Measurements from ENCODE around the gene PLXNC1. TPM values are rescaled to one million over a fixed set of nuclear protein-coding genes. Genes with fewer than 3 reads are reported as not detected.
A peak's percentile ranks its signal among the peaks of the same experiment; 100 is the strongest.

PLXNC1 gene
- total RNA-seq, 2 experiments from 2014 or later, result 5.7 to 6.2 TPM

DNA sequence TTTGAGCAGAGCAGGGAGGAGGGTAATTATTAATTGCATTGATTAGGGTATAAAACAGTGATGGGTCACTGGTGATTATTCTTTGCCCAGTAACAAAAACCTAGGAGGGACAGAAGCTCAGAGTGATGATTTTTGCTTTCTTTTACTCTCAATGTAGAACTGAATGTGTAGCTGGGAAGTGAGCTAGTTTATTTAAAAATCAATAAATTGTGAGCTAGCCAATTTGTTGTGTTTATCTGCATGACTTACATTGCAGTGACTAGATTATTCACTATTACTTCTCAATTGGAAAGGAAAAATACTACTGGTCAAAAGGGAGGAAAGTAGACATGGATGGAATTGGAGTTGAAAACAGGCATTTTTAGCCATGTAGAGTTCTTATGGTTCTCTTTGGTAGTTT is 107.1 kb downstream of the PLXNC1 start:
- H3K9me3 Mint-ChIP-seq, result no peaks in the 10 kb centered on the region
- intact Hi-C loops (cut with micrococcal nuclease), result no loop called here
- DNase-seq, result no peak
- H3K4me3 Mint-ChIP-seq, result no peak overlapping the region
- H3K4me1 Mint-ChIP-seq (ENCODE audit: low read depth), result peaks cover 9% of the 10 kb centered on the region
- ChIA-PET CTCF (no interaction called here), POLR2A (no interaction called here)
- no peaks in the 10 kb centered on the region for H3K27me3 Mint-ChIP-seq
- H3K27ac Mint-ChIP-seq, result no peak overlapping the region
- H3K36me3 Mint-ChIP-seq, result peaks cover 23% of the 10 kb centered on the region

DNA sequence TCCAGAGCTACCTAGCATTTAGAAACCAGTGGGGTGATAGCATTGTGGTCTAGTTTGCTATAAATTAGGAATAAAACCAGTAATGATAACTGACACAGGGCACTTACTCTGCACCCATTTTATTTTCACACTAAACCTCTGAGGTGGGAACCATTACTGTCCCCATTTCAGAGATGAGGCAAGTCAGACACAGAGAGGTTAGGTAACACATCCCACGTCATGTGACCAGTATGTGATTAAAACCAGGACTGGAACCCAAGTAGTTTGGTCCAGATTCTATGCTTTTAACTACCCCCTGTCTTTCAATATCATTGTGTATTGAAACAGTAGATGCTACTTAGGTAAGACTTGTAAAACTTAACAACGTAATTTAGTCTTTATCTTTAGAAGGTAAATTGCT is 110.2 kb downstream of the PLXNC1 start:
- Mint-ChIP-seq H3K4me1 (ENCODE audit: low read depth) (peaks cover 28% of the 10 kb centered on the region), H3K27me3 (no peaks in the 10 kb centered on the region), H3K9me3 (no peaks in the 10 kb centered on the region), H3K27ac (no peak overlapping the region), H3K36me3 (peaks cover 16% of the 10 kb centered on the region), H3K4me3 (no peak overlapping the region)
- ChIA-PET POLR2A (no interaction called here), CTCF (no interaction called here)
- peak; percentile 26 for DNase-seq
- intact Hi-C loops (cut with micrococcal nuclease), result loop anchor here (1.0 kb wide), 1 partner anchor 84 kb away; no protein-coding TSS in a partner anchor

DNA sequence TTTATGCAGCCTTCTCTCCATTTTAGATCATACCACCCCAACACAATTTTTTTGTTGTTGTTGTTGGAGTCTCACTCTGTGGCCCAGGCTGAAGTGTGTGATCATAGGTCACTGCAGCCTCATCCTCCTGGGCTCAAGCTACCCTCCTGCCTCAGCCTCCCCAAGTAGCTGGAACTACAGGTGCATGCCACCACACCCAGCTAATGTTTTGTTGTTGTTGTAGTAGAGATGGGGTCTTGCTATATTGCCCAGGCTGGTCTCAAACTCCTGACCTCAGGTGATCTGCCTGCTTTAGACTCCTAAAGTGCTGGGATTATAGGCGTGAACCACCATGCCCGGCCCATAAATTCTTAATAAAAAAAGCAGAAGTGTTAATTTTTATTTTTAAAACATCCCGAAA is 111.6 kb downstream of the PLXNC1 start:
- Mint-ChIP-seq H3K4me3 (no peak overlapping the region), H3K27me3 (no peaks in the 10 kb centered on the region), H3K27ac (no peak overlapping the region), H3K9me3 (no peaks in the 10 kb centered on the region), H3K36me3 (peaks cover 14% of the 10 kb centered on the region), H3K4me1 (ENCODE audit: low read depth) (peaks cover 31% of the 10 kb centered on the region)
- intact Hi-C loops (cut with micrococcal nuclease), result loop anchor here (10.0 kb wide), 1 partner anchor 815 kb away; the partner anchor contains the start of gene UBE2N
- DNase-seq, result no peak
- ChIA-PET POLR2A (no interaction called here), CTCF (no interaction called here)

- H3K9me3 Mint-ChIP-seq, result no peaks in the 10 kb centered on the region
- H3K36me3 Mint-ChIP-seq, result peaks cover 17% of the 10 kb centered on the region
- no peak for DNase-seq
- intact Hi-C loops (cut with micrococcal nuclease), result loop anchor here (10.0 kb wide), 1 partner anchor 816 kb away; the partner anchor contains the start of gene UBE2N
- no peaks in the 10 kb centered on the region for H3K27me3 Mint-ChIP-seq
- ChIA-PET POLR2A (interaction anchor here (0.6 kb wide), 1 partner anchor 52 kb away, joined by 3 read pairs; no protein-coding TSS in a partner anchor), CTCF (no interaction called here)
- no peak overlapping the region for H3K27ac Mint-ChIP-seq
- H3K4me1 Mint-ChIP-seq (ENCODE audit: low read depth), result peaks cover 31% of the 10 kb centered on the region
- H3K4me3 Mint-ChIP-seq, result no peak overlapping the region
These were observed 112.3 kb downstream of the PLXNC1 start for GRCh38 chr12:94260717-94261116.

- Mint-ChIP-seq H3K27me3 (no peaks in the 10 kb centered on the region), H3K9me3 (no peaks in the 10 kb centered on the region), H3K27ac (no peak overlapping the region), H3K4me1 (ENCODE audit: low read depth) (peaks cover 31% of the 10 kb centered on the region), H3K4me3 (no peak overlapping the region), H3K36me3 (peaks cover 17% of the 10 kb centered on the region)
- ChIA-PET POLR2A (no interaction called here), CTCF (no interaction called here)
- intact Hi-C loops (cut with micrococcal nuclease), result loop anchor here (10.0 kb wide), 1 partner anchor 816 kb away; the partner anchor contains the start of gene UBE2N
- DNase-seq, result no peak
These were observed 112.7 kb downstream of the PLXNC1 start for GRCh38 chr12:94261119-94261518.

DNA sequence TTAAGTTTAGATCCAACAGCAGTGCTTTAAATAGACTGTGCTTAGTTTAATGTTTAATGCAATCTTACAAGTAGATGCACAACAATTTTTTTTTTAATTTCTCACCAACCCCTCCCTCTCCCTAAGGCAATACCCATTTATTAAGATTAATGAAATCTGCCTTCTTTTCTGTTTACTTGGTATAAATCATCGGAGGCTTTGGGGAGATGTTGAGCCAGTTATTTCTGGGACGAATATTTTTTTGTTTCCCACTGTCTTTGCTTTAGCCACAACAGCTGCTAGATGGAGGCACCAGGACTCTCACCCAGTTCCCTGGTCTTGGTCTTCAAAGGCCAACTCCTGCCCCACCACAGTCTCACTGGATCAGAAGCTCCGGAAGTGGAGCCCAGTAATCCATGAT is 113.4 kb downstream of the PLXNC1 start:
- CTCF ChIA-PET, result no interaction called here
- Mint-ChIP-seq H3K9me3 (no peaks in the 10 kb centered on the region), H3K36me3 (peaks cover 16% of the 10 kb centered on the region), H3K4me3 (peak overlapping the region; percentile 88), H3K27ac (peak overlapping the region; percentile 45), H3K27me3 (no peaks in the 10 kb centered on the region), H3K4me1 (ENCODE audit: low read depth) (peaks cover 32% of the 10 kb centered on the region)
- DNase-seq, result no peak
- intact Hi-C loops (cut with micrococcal nuclease), result loop anchor here (1.0 to 10.0 kb wide), 8 partner anchors 17 to 817 kb away; partner anchors contain the start of genes PLXNC1 and UBE2N
- POLR2A ChIA-PET, result interaction anchor here (1.9 kb wide), 1 partner anchor 53 kb away, joined by 10 read pairs; no protein-coding TSS in a partner anchor

GRCh38 chr12:94262228-94263010 is 114.0 kb downstream of the PLXNC1 start:
- peak overlapping the region; percentile 88 for H3K4me3 Mint-ChIP-seq
- no peaks in the 10 kb centered on the region for H3K9me3 Mint-ChIP-seq
- H3K36me3 Mint-ChIP-seq, result peaks cover 19% of the 10 kb centered on the region
- intact Hi-C loops (cut with micrococcal nuclease), result loop anchor here (1.0 to 10.0 kb wide), 8 partner anchors 18 to 818 kb away; partner anchors contain the start of genes PLXNC1 and UBE2N
- ChIA-PET CTCF (interaction anchor here (0.6 to 1.2 kb wide), 3 partner anchors 43 to 96 kb away, joined by 3 read pairs; no protein-coding TSS in a partner anchor), POLR2A (interaction anchor here (1.0 to 1.9 kb wide), 3 partner anchors 54 to 195 kb away, joined by 3 to 10 read pairs (median 3); no protein-coding TSS in a partner anchor)
- peaks cover 37% of the 10 kb centered on the region for H3K4me1 Mint-ChIP-seq (ENCODE audit: low read depth)
- peak; percentile 85 for DNase-seq
- no peaks in the 10 kb centered on the region for H3K27me3 Mint-ChIP-seq
- H3K27ac Mint-ChIP-seq, result peak overlapping the region; percentile 98

DNA sequence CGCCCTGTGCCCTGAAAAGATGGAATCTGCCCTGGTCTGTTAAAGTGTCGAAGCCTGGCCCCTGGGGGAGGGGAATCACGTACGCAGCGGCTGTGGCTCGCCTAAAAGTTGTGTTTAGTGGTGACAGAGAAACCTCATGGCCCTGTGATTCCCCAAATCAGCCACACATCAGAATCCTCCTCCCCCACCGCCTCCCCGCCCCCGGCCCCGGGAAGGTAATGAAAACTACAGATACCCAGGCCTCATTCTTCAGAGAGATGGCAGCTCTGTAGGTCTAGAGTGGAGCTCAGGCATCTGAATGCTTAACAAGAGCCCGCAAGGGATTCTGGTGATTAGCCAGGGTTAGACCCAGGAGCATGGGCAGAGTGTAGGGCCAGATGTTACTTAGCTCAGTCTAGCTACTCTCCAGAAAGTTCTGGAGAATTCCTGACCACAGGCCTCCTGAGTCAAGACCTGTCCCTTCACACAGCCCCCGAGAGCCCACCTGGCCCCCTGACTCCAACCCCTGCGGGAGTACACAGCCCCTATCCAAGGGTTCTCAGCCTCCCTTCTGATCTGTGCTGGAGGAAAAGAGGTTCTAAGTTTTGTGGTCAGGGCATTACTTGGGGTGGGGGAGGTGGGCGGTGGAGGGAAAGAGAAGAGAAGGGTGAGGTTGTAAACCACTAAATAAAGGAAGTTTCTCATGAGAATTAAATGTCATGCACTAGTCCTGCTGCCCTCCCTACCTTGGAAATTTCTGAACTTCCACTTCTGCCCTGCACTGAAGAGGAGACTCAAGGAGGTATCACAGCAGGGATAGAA is 114.8 kb downstream of the PLXNC1 start:
- H3K4me1 Mint-ChIP-seq (ENCODE audit: low read depth), result peaks cover 45% of the 10 kb centered on the region
- intact Hi-C loops (cut with micrococcal nuclease), result loop anchor here (2.0 to 10.0 kb wide), 6 partner anchors 18 to 818 kb away; partner anchors contain the start of gene UBE2N
- ChIA-PET CTCF (interaction anchor here (0.6 to 1.2 kb wide), 3 partner anchors 42 to 1692 kb away, joined by 3 read pairs; no protein-coding TSS in a partner anchor), POLR2A (interaction anchor here (0.9 to 1.9 kb wide), 4 partner anchors 55 to 194 kb away, joined by 3 to 10 read pairs (median 3); partner anchors contain the start of gene PLXNC1)
- DNase-seq, result peak; percentile 83
- H3K27me3 Mint-ChIP-seq, result no peaks in the 10 kb centered on the region
- peak overlapping the region; percentile 88 for H3K4me3 Mint-ChIP-seq
- peaks cover 21% of the 10 kb centered on the region for H3K36me3 Mint-ChIP-seq
- peak overlapping the region; percentile 98 for H3K27ac Mint-ChIP-seq
- H3K9me3 Mint-ChIP-seq, result no peaks in the 10 kb centered on the region

DNA sequence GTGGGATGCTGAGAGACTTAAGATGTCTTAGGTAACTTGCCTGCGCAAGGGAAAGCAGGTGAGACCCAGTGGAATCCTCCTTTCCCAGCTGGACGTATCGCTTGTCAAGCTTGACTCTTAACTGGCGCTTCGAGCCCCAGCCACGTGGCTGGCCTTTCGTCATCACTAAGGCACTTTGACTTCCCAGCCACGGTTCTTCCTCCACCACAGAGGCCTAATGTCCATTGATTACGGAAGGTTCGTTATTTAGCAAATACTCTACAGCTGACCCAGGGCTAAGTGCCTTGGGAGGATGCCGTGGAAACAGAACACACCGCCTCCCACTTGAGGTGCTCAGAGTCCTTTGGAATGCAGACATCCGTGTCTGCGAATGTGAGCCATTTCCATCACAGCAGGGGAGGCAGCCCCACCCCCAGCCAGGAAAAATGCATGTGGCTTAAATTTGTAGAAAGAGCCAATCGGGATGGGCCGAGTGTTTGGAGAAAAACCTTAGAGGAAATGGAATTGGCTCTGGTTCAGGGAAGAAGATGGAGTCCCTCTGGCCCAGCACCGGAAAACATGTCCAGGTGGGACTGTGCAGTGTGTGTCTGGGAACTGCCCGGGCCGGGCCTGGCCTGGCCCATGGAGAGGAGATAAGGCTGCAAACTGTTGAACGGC is 115.7 kb downstream of the PLXNC1 start:
- intact Hi-C loops (cut with micrococcal nuclease), result loop anchor here (2.0 to 10.0 kb wide), 6 partner anchors 19 to 819 kb away; partner anchors contain the start of gene UBE2N
- ChIA-PET CTCF (interaction anchor here (1.2 kb wide), 1 partner anchor 56 kb away, joined by 3 read pairs; no protein-coding TSS in a partner anchor), POLR2A (interaction anchor here (0.9 kb wide), 1 partner anchor 116 kb away, joined by 3 read pairs; the partner anchor contains the start of gene PLXNC1)
- Mint-ChIP-seq H3K27ac (no peak overlapping the region), H3K27me3 (no peaks in the 10 kb centered on the region), H3K4me1 (ENCODE audit: low read depth) (peaks cover 45% of the 10 kb centered on the region), H3K36me3 (peaks cover 23% of the 10 kb centered on the region), H3K9me3 (no peaks in the 10 kb centered on the region), H3K4me3 (no peak overlapping the region)
- DNase-seq, result no peak

GRCh38 chr12:94264736-94265485 is 116.5 kb downstream of the PLXNC1 start:
- no peaks in the 10 kb centered on the region for H3K27me3 Mint-ChIP-seq
- H3K36me3 Mint-ChIP-seq, result peaks cover 23% of the 10 kb centered on the region
- peaks cover 51% of the 10 kb centered on the region for H3K4me1 Mint-ChIP-seq (ENCODE audit: low read depth)
- no peak overlapping the region for H3K4me3 Mint-ChIP-seq
- CTCF ChIA-PET, result no interaction called here
- intact Hi-C loops (cut with micrococcal nuclease), result loop anchor here (10.0 kb wide), 1 partner anchor 820 kb away; the partner anchor contains the start of gene UBE2N
- POLR2A ChIA-PET, result no interaction called here
- no peaks in the 10 kb centered on the region for H3K9me3 Mint-ChIP-seq
- DNase-seq, result no peak
- H3K27ac Mint-ChIP-seq, result no peak overlapping the region

DNA sequence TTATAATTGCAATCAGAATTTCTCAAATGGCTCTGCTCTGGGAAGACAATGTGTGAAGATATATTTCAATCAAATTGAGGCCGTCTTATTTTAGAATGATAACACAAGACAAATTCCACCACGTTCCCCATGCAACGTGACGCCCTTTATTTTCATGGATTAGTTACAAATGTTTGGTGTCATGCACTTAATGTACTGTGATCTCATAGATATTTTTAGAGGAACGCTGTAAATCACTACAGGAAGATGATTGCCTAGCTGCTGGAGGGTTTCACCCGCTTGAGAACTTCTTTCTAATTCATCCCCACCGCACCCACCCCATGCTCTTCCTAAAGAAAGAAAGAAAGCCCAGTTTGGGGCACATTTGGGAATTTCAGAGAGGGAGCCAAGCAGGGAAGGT is 117.2 kb downstream of the PLXNC1 start:
- ChIA-PET CTCF (interaction anchor here (0.7 kb wide), 1 partner anchor 117 kb away, joined by 3 read pairs; no protein-coding TSS in a partner anchor), POLR2A (no interaction called here)
- peaks cover 23% of the 10 kb centered on the region for H3K36me3 Mint-ChIP-seq
- H3K4me3 Mint-ChIP-seq, result no peak overlapping the region
- DNase-seq, result no peak
- peaks cover 57% of the 10 kb centered on the region for H3K4me1 Mint-ChIP-seq (ENCODE audit: low read depth)
- intact Hi-C loops (cut with micrococcal nuclease), result loop anchor here (10.0 kb wide), 1 partner anchor 821 kb away; the partner anchor contains the start of gene UBE2N
- no peaks in the 10 kb centered on the region for H3K27me3 Mint-ChIP-seq
- H3K9me3 Mint-ChIP-seq, result no peaks in the 10 kb centered on the region
- H3K27ac Mint-ChIP-seq, result no peak overlapping the region

Measured in activated CD4-positive, alpha-beta memory T cell treated with anti-CD3 and anti-CD28 coated beads for 36 hours (primary cell).